GM23338 (cell line): ENCODE data around the gene RTN4RL2.

Experiments used
- CREB1 ChIP-seq: fragments of 250-450 bp; sonication (Bioruptor Pico); IDR thresholded peaks from 2 replicates; pipeline ENCODE4 v1.5.0; 2020; ENCODE audit warnings: low read depth, mild to moderate bottlenecking, moderate library complexity
- CTCF ChIP-seq, 2 experiments: fragments of 200-600 bp in 1 of 2; sonication (generic) in 1 of 2; conservative IDR thresholded peaks; 2 replicates each; pipeline versions ENCODE4 v1.5.1 to v1.6.1; 2016 to 2017; ENCODE audit warnings: antibody characterized with exemption in 2 of 2, low read depth in 2 of 2, mild to moderate bottlenecking in 2 of 2, moderate library complexity in 1 of 2
- ETS1 ChIP-seq: IDR thresholded peaks from 2 replicates; pipeline ENCODE4 v1.6.1; 2016; ENCODE audit warnings: antibody characterized with exemption
- EZH2 ChIP-seq: fragments of 200-600 bp; sonication (generic); IDR thresholded peaks from one replicate; pipeline ENCODE4 v1.8.0; 2017; ENCODE audit warnings: antibody characterized with exemption, mild to moderate bottlenecking, low read depth; ENCODE audit not compliant: unreplicated experiment
- EZH2phosphoT487 ChIP-seq: fragments of 200-600 bp; sonication (generic); IDR thresholded peaks from one replicate; pipeline ENCODE4 v1.8.1; 2018; ENCODE audit warnings: antibody characterized with exemption; ENCODE audit not compliant: unreplicated experiment
- JUNB ChIP-seq: IDR thresholded peaks from one replicate; pipeline ENCODE4 v1.6.1; 2016; ENCODE audit warnings: antibody characterized with exemption; ENCODE audit not compliant: unreplicated experiment
- NANOG ChIP-seq: IDR thresholded peaks from 2 replicates; pipeline ENCODE4 v1.6.1; 2016; ENCODE audit warnings: antibody characterized with exemption, borderline replicate concordance
- POLR2AphosphoS5 ChIP-seq: IDR thresholded peaks from 2 replicates; pipeline ENCODE4 v1.6.1; 2016; ENCODE audit warnings: antibody characterized with exemption, low read depth
- REST ChIP-seq: IDR thresholded peaks from one replicate; pipeline ENCODE4 v1.6.1; 2018; ENCODE audit warnings: antibody characterized with exemption; ENCODE audit not compliant: unreplicated experiment
- ZNF114 ChIP-seq: fragments of 250-450 bp; sonication (Bioruptor Pico); IDR thresholded peaks from 2 replicates; pipeline ENCODE4 v1.5.0; 2020; ENCODE audit warnings: mild to moderate bottlenecking, moderate library complexity
- ZNF331 ChIP-seq: fragments of 250-450 bp; sonication (Bioruptor Pico); IDR thresholded peaks from 2 replicates; pipeline ENCODE4 v1.5.0; 2020; ENCODE audit warnings: low read depth, mild to moderate bottlenecking, moderate library complexity
- ZNF462 ChIP-seq: fragments of 250-450 bp; sonication (Bioruptor Pico); IDR thresholded peaks from 2 replicates; pipeline ENCODE4 v1.5.0; 2020; ENCODE audit warnings: mild to moderate bottlenecking, moderate library complexity

GRCh38 chr11:57425565-57426438 lies 34.5 kb upstream of the RTN4RL2 start:
- TF ChIP-seq CTCF (conservative IDR thresholded peaks at IDR 0.05; ENCODE audit: low read depth in 2 of 2), result no peak
- no peak for TF ChIP-seq REST
- TF ChIP-seq POLR2AphosphoS5, result no peak
- no peak for TF ChIP-seq EZH2
- TF ChIP-seq EZH2phosphoT487, result no peak
- no peak for TF ChIP-seq ZNF114
- TF ChIP-seq NANOG, result no peak
- TF ChIP-seq CREB1, result no peak
- TF ChIP-seq ETS1, result no peak
- TF ChIP-seq JUNB, result no peak
- no peak for TF ChIP-seq ZNF331 (CRISPR knock-in tag)
- no peak for TF ChIP-seq ZNF462 (CRISPR knock-in tag)
